K562 (cell line): ENCODE data around the gene ACTN2. TPM values are rescaled to one million over a fixed set of nuclear protein-coding genes. Genes with fewer than 3 reads are reported as not detected.

Experiments
- CHD7 ChIP-seq: fragments of 200-600 bp; sonication (generic); IDR thresholded peaks from one replicate; pipeline ENCODE4 v1.6.1; 2012; ENCODE audit warnings: mild to moderate bottlenecking, low read depth, low read length, inconsistent platforms
- JUN ChIP-seq, 2 experiments: sonication (generic) in 1 of 2; formaldehyde crosslinking in 1 of 2; IDR thresholded peaks; 2 replicates each; pipeline versions ENCODE4 v1.6.1 to v1.8.0; 2012 to 2022; ENCODE audit warnings: borderline replicate concordance in 2 of 2, mild to moderate bottlenecking in 2 of 2, improper control_type of control experiment in 1 of 2, low read depth in 1 of 2, low read length in 1 of 2, missing genetic modification reagents in 1 of 2
- MNT ChIP-seq, 2 experiments: fragments of 450-650 bp; conservative IDR thresholded peaks; 2 replicates each; pipeline ENCODE4 v1.6.1; 2017; ENCODE audit warnings: mild to moderate bottlenecking in 2 of 2, moderate library complexity in 2 of 2
- NR0B1 ChIP-seq: fragments of 450-650 bp; IDR thresholded peaks from one replicate; pipeline ENCODE4 v1.6.1; 2018; ENCODE audit warnings: mild to moderate bottlenecking, moderate library complexity; ENCODE audit not compliant: partially characterized antibody
- polyA plus RNA-seq, 8 experiments: library from polyadenylated mRNA; depleted of rRNA in 4 of 8; stranded (reverse) in 5 of 8; unstranded in 3 of 8; fragments of >200 nt; fragmentation: Nextera tagmentation in 2 of 8; fragmentation: Illumina TruSeq in 1 of 8; extraction: Ambion mirVana in 2 of 8; extraction: Trizol in 1 of 8; gene quantifications; 2 replicates each; pipeline versions ENCODE4 v1.2.1 to v1.2.3, GENCODE V29; 2011 to 2014; ENCODE audit warnings: inconsistent platforms in 1 of 8, missing spikeins in 1 of 8
- total RNA-seq, 7 experiments: library from RNA; depleted of rRNA in 6 of 7; stranded (reverse); fragments of >200 nt in 6 of 7; fragmentation: Illumina TruSeq in 2 of 7; extraction: Trizol in 2 of 7; gene quantifications; 2 replicates each; pipeline versions ENCODE4 v1.2.1 to v1.2.3, GENCODE V29; 2011 to 2021; ENCODE audit warnings: low replicate concordance in 1 of 7

ACTN2 gene
- total and polyA plus RNA-seq, 9 of the 15 experiments (the other 6 are each of a cell fraction or from before 2014, with no cell fraction given) = 0.18 to 0.94 (median 0.42) TPM

- TF ChIP-seq CHD7 (no peak), NR0B1 (no peak), MNT (conservative IDR thresholded peaks at IDR 0.05) (no peak), JUN (IDR thresholded peaks at IDR 0.05; ENCODE audit: borderline replicate concordance, low read depth, low read length) (no peak), JUN (CRISPR knock-in tag; IDR thresholded peaks at IDR 0.05; ENCODE audit: borderline replicate concordance) (no peak)
These were observed 50.5 kb downstream of the ACTN2 start (continued) for GRCh38 chr1:236736761-236737160.
